ENCODE data around the gene OAS3. TPM values are rescaled to one million over a fixed set of nuclear protein-coding genes. Genes with fewer than 3 reads are reported as not detected.

OAS3 gene
- total RNA-seq, 1 experiment from 2014 or later = 42.6 TPM

GRCh38 chr12:113000433-113000832 is 62.2 kb downstream of the OAS3 start:
- Histone ChIP-seq H3K4me3 (ENCODE audit: low read depth, low read length, poor library complexity, severe bottlenecking) (no peak overlapping the region), H3K4me1 (ENCODE audit: insufficient read depth, low read length, poor library complexity, severe bottlenecking) (no peaks in the 10 kb centered on the region), H3K27ac (ENCODE audit: low read depth, low read length, poor library complexity, severe bottlenecking) (no peak overlapping the region), H3K27me3 (replicated peaks; ENCODE audit: insufficient read depth, low read depth, low read length, poor library complexity) (no peaks in the 10 kb centered on the region), H3K36me3 (ENCODE audit: insufficient read depth, low read length, poor library complexity, severe bottlenecking) (no peaks in the 10 kb centered on the region), H3K9me3 (ENCODE audit: low read depth, low read length, poor library complexity, severe bottlenecking) (no peaks in the 10 kb centered on the region)
- ChIA-PET POLR2A (ENCODE audit: low non-redundant PET) (no interaction called here), CTCF (no interaction called here)
- intact Hi-C loops (cut with micrococcal nuclease; ENCODE audit: unreplicated experiment) = no loop called here
- no peak for DNase-seq (ENCODE audit: low spot score)
- TF ChIP-seq CTCF (conservative IDR thresholded peaks at IDR 0.05; ENCODE audit: low read depth, low read length) = no peak
- no peak for TF ChIP-seq EZH2 (IDR thresholded peaks at IDR 0.05; ENCODE audit: borderline replicate concordance, low read depth, low read length, poor library complexity, severe bottlenecking)
- BruUV-seq (replicated peaks) = no TSS peak

GRCh38 chr12:113002155-113002554 is 63.9 kb downstream of the OAS3 start:
- ChIA-PET POLR2A (ENCODE audit: low non-redundant PET) (no interaction called here), CTCF (no interaction called here)
- DNase-seq (ENCODE audit: low spot score) = no peak
- no peak overlapping the region for H3K4me3 ChIP-seq (ENCODE audit: low read depth, low read length, poor library complexity, severe bottlenecking)
- no peak overlapping the region for H3K27ac ChIP-seq (ENCODE audit: low read depth, low read length, poor library complexity, severe bottlenecking)
- no peaks in the 10 kb centered on the region for H3K27me3 ChIP-seq (replicated peaks; ENCODE audit: insufficient read depth, low read depth, low read length, poor library complexity)
- intact Hi-C loops (cut with micrococcal nuclease; ENCODE audit: unreplicated experiment) = no loop called here
- no peaks in the 10 kb centered on the region for H3K4me1 ChIP-seq (ENCODE audit: insufficient read depth, low read length, poor library complexity, severe bottlenecking)
- H3K9me3 ChIP-seq (ENCODE audit: low read depth, low read length, poor library complexity, severe bottlenecking) = no peaks in the 10 kb centered on the region
- TF ChIP-seq CTCF (conservative IDR thresholded peaks at IDR 0.05; ENCODE audit: low read depth, low read length) = no peak
- no peak for TF ChIP-seq EZH2 (IDR thresholded peaks at IDR 0.05; ENCODE audit: borderline replicate concordance, low read depth, low read length, poor library complexity, severe bottlenecking)
- no TSS peak for BruUV-seq (replicated peaks)
- no peaks in the 10 kb centered on the region for H3K36me3 ChIP-seq (ENCODE audit: insufficient read depth, low read length, poor library complexity, severe bottlenecking)

GRCh38 chr12:113002676-113003075 is 64.4 kb downstream of the OAS3 start:
- Histone ChIP-seq H3K27ac (ENCODE audit: low read depth, low read length, poor library complexity, severe bottlenecking) (no peak overlapping the region), H3K36me3 (ENCODE audit: insufficient read depth, low read length, poor library complexity, severe bottlenecking) (no peaks in the 10 kb centered on the region), H3K4me3 (ENCODE audit: low read depth, low read length, poor library complexity, severe bottlenecking) (no peak overlapping the region), H3K9me3 (ENCODE audit: low read depth, low read length, poor library complexity, severe bottlenecking) (no peaks in the 10 kb centered on the region), H3K27me3 (replicated peaks; ENCODE audit: insufficient read depth, low read depth, low read length, poor library complexity) (no peaks in the 10 kb centered on the region), H3K4me1 (ENCODE audit: insufficient read depth, low read length, poor library complexity, severe bottlenecking) (no peaks in the 10 kb centered on the region)
- intact Hi-C loops (cut with micrococcal nuclease; ENCODE audit: unreplicated experiment) = no loop called here
- TF ChIP-seq CTCF (conservative IDR thresholded peaks at IDR 0.05; ENCODE audit: low read depth, low read length) (no peak), EZH2 (IDR thresholded peaks at IDR 0.05; ENCODE audit: borderline replicate concordance, low read depth, low read length, poor library complexity, severe bottlenecking) (no peak)
- ChIA-PET POLR2A (ENCODE audit: low non-redundant PET) (no interaction called here), CTCF (no interaction called here)
- no TSS peak for BruUV-seq (replicated peaks)
- DNase-seq (ENCODE audit: low spot score) = no peak
